ENCODE results near the gene MFAP2. TPM values are rescaled to one million over a fixed set of nuclear protein-coding genes. Genes with fewer than 3 reads are reported as not detected.

The MFAP2 gene
- total and polyA plus RNA-seq, 2 experiments from 2014 or later: 129 to 255 TPM

DNA sequence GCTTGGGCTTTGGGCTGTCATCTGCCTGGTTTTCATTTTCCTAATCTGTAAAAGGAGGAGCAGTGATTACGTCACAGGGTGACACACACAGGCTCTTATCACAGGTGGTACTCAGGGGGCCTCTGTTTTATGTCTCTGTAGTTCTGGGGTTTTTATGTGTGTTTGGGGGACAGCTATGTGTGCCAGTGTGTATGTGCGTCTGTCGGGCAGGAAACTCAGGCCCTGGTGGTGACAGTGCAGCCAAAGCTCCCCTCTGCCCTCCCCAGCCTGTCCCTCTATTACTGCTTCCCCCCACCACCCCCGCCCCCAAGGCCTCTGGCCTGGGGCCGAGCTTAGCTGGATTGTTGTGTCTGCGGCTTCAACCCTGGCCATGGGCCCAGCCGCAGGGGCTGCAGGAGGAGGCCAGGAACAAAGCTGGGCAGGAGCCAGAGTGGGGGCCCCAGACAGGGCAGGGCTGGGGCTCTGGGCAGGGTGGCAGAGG lies 13.3 kb downstream of the MFAP2 start:
- Histone ChIP-seq H3K79me2 (replicated peaks; ENCODE audit: insufficient read depth) (no peaks in the 10 kb centered on the region), H3F3A (replicated peaks; ENCODE audit: low read depth) (peaks cover 7% of the 10 kb centered on the region; the same call in 1 of the 2 replicates), H3K9me2 (ENCODE audit: insufficient read depth) (no peaks in the 10 kb centered on the region), H3K36me3 (ENCODE audit: insufficient read depth) (no peaks in the 10 kb centered on the region; the same call in 1 of the 2 replicates), H3K4me3 (no peak overlapping the region), H3K4me1 (ENCODE audit: insufficient read depth) (peaks cover 3% of the 10 kb centered on the region; the same call in 1 of the 2 replicates), H4K20me1 (replicated peaks; ENCODE audit: insufficient read depth) (0 out of 2 replicates have a peak, but pooled peaks cover 3% of the 10 kb centered on the region), H3K4me2 (no peak overlapping the region), H3K27ac (ENCODE audit: low read depth) (no peak overlapping the region), H3K27me3 (ENCODE audit: insufficient read depth) (no peaks in the 10 kb centered on the region), H2AFZ (no peak overlapping the region)
- H3K36me3 Mint-ChIP-seq (ENCODE audit: low read depth): peaks cover 42% of the 10 kb centered on the region
- H3K4me3 Mint-ChIP-seq: no peak overlapping the region
- peaks cover 8% of the 10 kb centered on the region; the same call in 2 of the 3 replicates for H3K4me1 Mint-ChIP-seq
- ATAC-seq (no peak), DNase-seq (ENCODE audit: low spot score) (no peak)
- no peaks in the 10 kb centered on the region for H3K9me3 Mint-ChIP-seq
- TF ChIP-seq NANOG (IDR thresholded peaks at IDR 0.05; ENCODE audit: borderline replicate concordance) (no peak), EZH2phosphoT487 (IDR thresholded peaks at IDR 0.05; ENCODE audit: unreplicated experiment) (no peak), ZNF331 (CRISPR knock-in tag; IDR thresholded peaks at IDR 0.05; ENCODE audit: low read depth) (no peak), POLR2AphosphoS5 (IDR thresholded peaks at IDR 0.05; ENCODE audit: low read depth) (no peak), ZNF114 (CRISPR knock-in tag; IDR thresholded peaks at IDR 0.05) (no peak), STAT1 (IDR thresholded peaks at IDR 0.05; ENCODE audit: unreplicated experiment) (no peak), CTCF (conservative IDR thresholded peaks at IDR 0.05; ENCODE audit: low read depth in 2 of 2) (no peak), EZH2 (IDR thresholded peaks at IDR 0.05; ENCODE audit: low read depth, unreplicated experiment) (no peak), CREB1 (CRISPR knock-in tag; IDR thresholded peaks at IDR 0.05; ENCODE audit: low read depth) (no peak), ZNF462 (CRISPR knock-in tag; IDR thresholded peaks at IDR 0.05) (no peak)
- TF ChIP-seq, protein P1, sequence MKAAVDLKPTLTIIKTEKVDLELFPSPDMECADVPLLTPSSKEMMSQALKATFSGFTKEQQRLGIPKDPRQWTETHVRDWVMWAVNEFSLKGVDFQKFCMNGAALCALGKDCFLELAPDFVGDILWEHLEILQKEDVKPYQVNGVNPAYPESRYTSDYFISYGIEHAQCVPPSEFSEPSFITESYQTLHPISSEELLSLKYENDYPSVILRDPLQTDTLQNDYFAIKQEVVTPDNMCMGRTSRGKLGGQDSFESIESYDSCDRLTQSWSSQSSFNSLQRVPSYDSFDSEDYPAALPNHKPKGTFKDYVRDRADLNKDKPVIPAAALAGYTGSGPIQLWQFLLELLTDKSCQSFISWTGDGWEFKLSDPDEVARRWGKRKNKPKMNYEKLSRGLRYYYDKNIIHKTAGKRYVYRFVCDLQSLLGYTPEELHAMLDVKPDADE (IDR thresholded peaks at IDR 0.05): no peak
- TF ChIP-seq, protein P2, sequence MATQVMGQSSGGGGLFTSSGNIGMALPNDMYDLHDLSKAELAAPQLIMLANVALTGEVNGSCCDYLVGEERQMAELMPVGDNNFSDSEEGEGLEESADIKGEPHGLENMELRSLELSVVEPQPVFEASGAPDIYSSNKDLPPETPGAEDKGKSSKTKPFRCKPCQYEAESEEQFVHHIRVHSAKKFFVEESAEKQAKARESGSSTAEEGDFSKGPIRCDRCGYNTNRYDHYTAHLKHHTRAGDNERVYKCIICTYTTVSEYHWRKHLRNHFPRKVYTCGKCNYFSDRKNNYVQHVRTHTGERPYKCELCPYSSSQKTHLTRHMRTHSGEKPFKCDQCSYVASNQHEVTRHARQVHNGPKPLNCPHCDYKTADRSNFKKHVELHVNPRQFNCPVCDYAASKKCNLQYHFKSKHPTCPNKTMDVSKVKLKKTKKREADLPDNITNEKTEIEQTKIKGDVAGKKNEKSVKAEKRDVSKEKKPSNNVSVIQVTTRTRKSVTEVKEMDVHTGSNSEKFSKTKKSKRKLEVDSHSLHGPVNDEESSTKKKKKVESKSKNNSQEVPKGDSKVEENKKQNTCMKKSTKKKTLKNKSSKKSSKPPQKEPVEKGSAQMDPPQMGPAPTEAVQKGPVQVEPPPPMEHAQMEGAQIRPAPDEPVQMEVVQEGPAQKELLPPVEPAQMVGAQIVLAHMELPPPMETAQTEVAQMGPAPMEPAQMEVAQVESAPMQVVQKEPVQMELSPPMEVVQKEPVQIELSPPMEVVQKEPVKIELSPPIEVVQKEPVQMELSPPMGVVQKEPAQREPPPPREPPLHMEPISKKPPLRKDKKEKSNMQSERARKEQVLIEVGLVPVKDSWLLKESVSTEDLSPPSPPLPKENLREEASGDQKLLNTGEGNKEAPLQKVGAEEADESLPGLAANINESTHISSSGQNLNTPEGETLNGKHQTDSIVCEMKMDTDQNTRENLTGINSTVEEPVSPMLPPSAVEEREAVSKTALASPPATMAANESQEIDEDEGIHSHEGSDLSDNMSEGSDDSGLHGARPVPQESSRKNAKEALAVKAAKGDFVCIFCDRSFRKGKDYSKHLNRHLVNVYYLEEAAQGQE (IDR thresholded peaks at IDR 0.05; ENCODE audit: unreplicated experiment): no peak
- H3K27ac Mint-ChIP-seq: no peak overlapping the region
- H3K27me3 Mint-ChIP-seq (ENCODE audit: insufficient read depth, low read depth, poor library complexity): peaks cover 13% of the 10 kb centered on the region
